Measurements from ENCODE around the gene C2orf15.
"Not testable (repeated sequence)": the region's sequence is repeated elsewhere in the genome, so short reads cannot be mapped to it uniquely, and the experiment has no call there.

Gene C2orf15

DNA sequence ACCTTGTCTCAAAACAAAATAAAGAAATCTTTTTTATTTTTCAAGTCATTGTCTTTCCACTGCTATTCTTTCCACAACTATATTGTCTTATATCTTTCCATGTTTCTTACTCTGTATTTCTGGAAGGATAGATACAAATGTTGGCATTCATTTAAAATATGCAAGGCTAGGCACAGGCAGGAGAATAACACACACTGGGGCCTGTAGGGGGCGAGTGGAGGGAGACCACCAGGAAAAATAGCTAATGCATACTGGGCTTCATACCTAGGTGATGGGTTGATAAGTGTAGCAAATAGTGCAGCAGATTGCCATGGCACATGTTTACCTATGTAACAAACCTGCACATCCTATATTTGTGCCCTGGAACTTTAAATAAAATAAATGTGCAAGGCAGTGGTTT is 49.0 kb downstream of the C2orf15 start (continued):
- TF ChIP-seq, protein P1, sequence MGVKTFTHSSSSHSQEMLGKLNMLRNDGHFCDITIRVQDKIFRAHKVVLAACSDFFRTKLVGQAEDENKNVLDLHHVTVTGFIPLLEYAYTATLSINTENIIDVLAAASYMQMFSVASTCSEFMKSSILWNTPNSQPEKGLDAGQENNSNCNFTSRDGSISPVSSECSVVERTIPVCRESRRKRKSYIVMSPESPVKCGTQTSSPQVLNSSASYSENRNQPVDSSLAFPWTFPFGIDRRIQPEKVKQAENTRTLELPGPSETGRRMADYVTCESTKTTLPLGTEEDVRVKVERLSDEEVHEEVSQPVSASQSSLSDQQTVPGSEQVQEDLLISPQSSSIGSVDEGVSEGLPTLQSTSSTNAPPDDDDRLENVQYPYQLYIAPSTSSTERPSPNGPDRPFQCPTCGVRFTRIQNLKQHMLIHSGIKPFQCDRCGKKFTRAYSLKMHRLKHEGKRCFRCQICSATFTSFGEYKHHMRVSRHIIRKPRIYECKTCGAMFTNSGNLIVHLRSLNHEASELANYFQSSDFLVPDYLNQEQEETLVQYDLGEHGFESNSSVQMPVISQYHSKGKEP (tag by site-specific recombination; IDR thresholded peaks at IDR 0.05), result no peak
- TF ChIP-seq ZSCAN30 (tag by site-specific recombination; IDR thresholded peaks at IDR 0.05) (no peak), ZBTB21 (tag by site-specific recombination; IDR thresholded peaks at IDR 0.05) (no peak), GLI2 (tag by site-specific recombination; IDR thresholded peaks at IDR 0.05; ENCODE audit: borderline replicate concordance, low read depth) (no peak), HOXC10 (CRISPR knock-in tag; IDR thresholded peaks at IDR 0.05) (no peak), ZNF701 (tag by site-specific recombination; IDR thresholded peaks at IDR 0.05) (no peak), ZNF140 (tag by site-specific recombination; IDR thresholded peaks at IDR 0.05) (no peak), ZNF654 (tag by site-specific recombination; IDR thresholded peaks at IDR 0.05; ENCODE audit: low read depth) (no peak), ZNF777 (tag by site-specific recombination; IDR thresholded peaks at IDR 0.05; ENCODE audit: borderline replicate concordance) (no peak), ZNF24 (tag by site-specific recombination; IDR thresholded peaks at IDR 0.05) (no peak), ZNF341 (tag by site-specific recombination; IDR thresholded peaks at IDR 0.05; ENCODE audit: low read depth) (no peak), SP3 (tag by site-specific recombination; IDR thresholded peaks at IDR 0.05) (no peak), ZNF830 (tag by site-specific recombination; IDR thresholded peaks at IDR 0.05; ENCODE audit: low read depth) (no peak)
- TF ChIP-seq, protein P2, sequence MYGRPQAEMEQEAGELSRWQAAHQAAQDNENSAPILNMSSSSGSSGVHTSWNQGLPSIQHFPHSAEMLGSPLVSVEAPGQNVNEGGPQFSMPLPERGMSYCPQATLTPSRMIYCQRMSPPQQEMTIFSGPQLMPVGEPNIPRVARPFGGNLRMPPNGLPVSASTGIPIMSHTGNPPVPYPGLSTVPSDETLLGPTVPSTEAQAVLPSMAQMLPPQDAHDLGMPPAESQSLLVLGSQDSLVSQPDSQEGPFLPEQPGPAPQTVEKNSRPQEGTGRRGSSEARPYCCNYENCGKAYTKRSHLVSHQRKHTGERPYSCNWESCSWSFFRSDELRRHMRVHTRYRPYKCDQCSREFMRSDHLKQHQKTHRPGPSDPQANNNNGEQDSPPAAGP (tag by site-specific recombination; IDR thresholded peaks at IDR 0.05), result no peak
- TF ChIP-seq, protein P3, sequence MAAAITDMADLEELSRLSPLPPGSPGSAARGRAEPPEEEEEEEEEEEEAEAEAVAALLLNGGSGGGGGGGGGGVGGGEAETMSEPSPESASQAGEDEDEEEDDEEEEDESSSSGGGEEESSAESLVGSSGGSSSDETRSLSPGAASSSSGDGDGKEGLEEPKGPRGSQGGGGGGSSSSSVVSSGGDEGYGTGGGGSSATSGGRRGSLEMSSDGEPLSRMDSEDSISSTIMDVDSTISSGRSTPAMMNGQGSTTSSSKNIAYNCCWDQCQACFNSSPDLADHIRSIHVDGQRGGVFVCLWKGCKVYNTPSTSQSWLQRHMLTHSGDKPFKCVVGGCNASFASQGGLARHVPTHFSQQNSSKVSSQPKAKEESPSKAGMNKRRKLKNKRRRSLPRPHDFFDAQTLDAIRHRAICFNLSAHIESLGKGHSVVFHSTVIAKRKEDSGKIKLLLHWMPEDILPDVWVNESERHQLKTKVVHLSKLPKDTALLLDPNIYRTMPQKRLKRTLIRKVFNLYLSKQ (tag by site-specific recombination; IDR thresholded peaks at IDR 0.05; ENCODE audit: borderline replicate concordance), result no peak

DNA sequence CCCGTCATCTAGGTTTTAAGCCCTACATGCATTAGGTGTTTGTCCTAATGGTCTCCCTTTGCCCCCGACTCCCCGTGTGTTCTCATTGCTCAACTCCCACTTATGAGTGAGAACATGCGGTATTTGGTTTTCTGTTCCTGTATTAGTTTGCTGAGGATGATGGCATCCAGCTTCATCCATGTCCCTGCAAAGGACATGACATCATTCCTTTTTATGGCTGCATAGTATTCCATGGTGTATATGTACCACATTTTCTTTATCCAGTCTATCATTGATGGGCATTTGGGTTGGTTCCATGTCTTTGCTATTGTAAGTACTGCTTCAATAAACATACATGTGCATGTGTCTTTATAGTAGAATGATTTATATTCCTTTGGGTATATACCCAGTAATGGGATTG is 50.9 kb downstream of the C2orf15 start:
- H3K4me3 ChIP-seq (ENCODE audit: low read depth, low read length); H3K4me1 ChIP-seq (ENCODE audit: control insufficient read depth, insufficient read depth, low read length); POLR2A ChIA-PET; H3K27ac ChIP-seq (ENCODE audit: extremely low read depth, low read depth, low read length); H3K9me3 ChIP-seq (ENCODE audit: control insufficient read depth, insufficient read depth, low read depth, low read length): not testable (repeated sequence)
- H3K36me3 ChIP-seq (ENCODE audit: control insufficient read depth in 2 of 2, insufficient read depth in 1 of 2, low read length in 2 of 2), result peaks cover 46 to 77% of the 10 kb centered on the region in 2 experiments
- peak; percentile 89 for TF ChIP-seq ZNF146 (tag by site-specific recombination; IDR thresholded peaks at IDR 0.05)
- CTCF ChIA-PET, result interaction anchor here (0.7 kb wide), 1 partner anchor 12 kb away, joined by 3 read pairs; no protein-coding TSS in a partner anchor

DNA sequence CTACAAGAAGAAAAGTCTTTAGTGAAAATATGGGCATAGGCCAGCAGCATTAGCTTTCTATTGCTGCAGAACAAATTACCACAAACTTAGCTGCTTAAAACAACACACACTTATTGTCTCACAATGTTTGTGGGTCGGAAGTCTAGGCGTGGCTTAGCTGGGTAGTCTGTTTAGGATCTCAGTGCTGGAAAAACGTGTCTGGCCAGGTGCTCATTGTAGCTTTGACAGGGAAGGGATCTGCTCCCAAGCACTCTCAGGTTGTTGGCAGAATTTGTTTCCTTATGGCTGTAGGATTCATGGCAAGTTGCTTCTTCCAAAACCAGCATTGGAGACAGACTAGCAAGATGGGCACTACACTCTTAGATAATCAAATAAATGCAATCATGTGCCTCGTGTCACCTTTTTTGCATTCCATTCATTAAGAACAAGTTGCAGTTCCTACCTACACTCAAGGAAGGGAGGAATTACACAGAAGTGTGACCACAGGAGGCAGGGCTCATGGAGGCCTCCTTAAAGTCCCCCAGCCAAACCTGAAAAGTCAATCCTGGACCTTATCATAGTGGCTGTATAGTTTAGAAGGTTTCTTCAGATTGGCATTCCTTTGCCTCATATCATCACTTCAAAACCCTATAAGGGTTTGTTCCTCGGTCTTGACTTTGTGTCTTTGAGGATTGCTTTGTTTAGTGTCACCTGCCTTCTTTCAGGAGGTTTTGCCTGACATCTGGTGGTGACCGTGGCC is 56.8 kb downstream of the C2orf15 start:
- ChIA-PET CTCF (interaction anchor here (1.1 kb wide), 1 partner anchor 139 kb away, joined by 4 read pairs; no protein-coding TSS in a partner anchor), POLR2A (interaction anchor here (1.7 kb wide), 1 partner anchor 57 kb away, joined by 3 read pairs; the partner anchor contains the start of gene C2orf15)
- no peak overlapping the region for H3K27ac ChIP-seq (ENCODE audit: extremely low read depth, low read depth, low read length)
- no peak overlapping the region for H3K4me3 ChIP-seq (ENCODE audit: low read depth, low read length)
- no peaks in the 10 kb centered on the region for H3K4me1 ChIP-seq (ENCODE audit: control insufficient read depth, insufficient read depth, low read length)
- H3K36me3 ChIP-seq (ENCODE audit: control insufficient read depth in 2 of 2, insufficient read depth in 1 of 2, low read length in 2 of 2), result peaks cover 19 to 67% of the 10 kb centered on the region in 2 experiments
- H3K9me3 ChIP-seq (ENCODE audit: control insufficient read depth, insufficient read depth, low read depth, low read length), result no peaks in the 10 kb centered on the region
- TF ChIP-seq ZIC2 (tag by site-specific recombination; IDR thresholded peaks at IDR 0.05), result no peak
- no peak for TF ChIP-seq ZSCAN23 (tag by site-specific recombination; IDR thresholded peaks at IDR 0.05)
- TF ChIP-seq REPIN1 (tag by site-specific recombination; IDR thresholded peaks at IDR 0.05; ENCODE audit: low read depth), result no peak
- TF ChIP-seq ZFP41 (tag by site-specific recombination; IDR thresholded peaks at IDR 0.05; ENCODE audit: borderline replicate concordance), result no peak
- TF ChIP-seq, protein P4, sequence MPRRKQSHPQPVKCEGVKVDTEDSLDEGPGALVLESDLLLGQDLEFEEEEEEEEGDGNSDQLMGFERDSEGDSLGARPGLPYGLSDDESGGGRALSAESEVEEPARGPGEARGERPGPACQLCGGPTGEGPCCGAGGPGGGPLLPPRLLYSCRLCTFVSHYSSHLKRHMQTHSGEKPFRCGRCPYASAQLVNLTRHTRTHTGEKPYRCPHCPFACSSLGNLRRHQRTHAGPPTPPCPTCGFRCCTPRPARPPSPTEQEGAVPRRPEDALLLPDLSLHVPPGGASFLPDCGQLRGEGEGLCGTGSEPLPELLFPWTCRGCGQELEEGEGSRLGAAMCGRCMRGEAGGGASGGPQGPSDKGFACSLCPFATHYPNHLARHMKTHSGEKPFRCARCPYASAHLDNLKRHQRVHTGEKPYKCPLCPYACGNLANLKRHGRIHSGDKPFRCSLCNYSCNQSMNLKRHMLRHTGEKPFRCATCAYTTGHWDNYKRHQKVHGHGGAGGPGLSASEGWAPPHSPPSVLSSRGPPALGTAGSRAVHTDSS (tag by site-specific recombination; IDR thresholded peaks at IDR 0.05), result no peak
- no peak for TF ChIP-seq ZNF341 (tag by site-specific recombination; IDR thresholded peaks at IDR 0.05; ENCODE audit: low read depth)
- TF ChIP-seq ZNF610 (tag by site-specific recombination; IDR thresholded peaks at IDR 0.05; ENCODE audit: borderline replicate concordance), result no peak
- TF ChIP-seq ZNF248 (tag by site-specific recombination; IDR thresholded peaks at IDR 0.05), result no peak
- TF ChIP-seq KLF9 (tag by site-specific recombination; IDR thresholded peaks at IDR 0.05; ENCODE audit: low read depth), result no peak
